ENCODE data around the gene NPAS4.
"Not testable (repeated sequence)": the region's sequence is repeated elsewhere in the genome, so short reads cannot be mapped to it uniquely, and the experiment has no call there.

The NPAS4 gene

DNA sequence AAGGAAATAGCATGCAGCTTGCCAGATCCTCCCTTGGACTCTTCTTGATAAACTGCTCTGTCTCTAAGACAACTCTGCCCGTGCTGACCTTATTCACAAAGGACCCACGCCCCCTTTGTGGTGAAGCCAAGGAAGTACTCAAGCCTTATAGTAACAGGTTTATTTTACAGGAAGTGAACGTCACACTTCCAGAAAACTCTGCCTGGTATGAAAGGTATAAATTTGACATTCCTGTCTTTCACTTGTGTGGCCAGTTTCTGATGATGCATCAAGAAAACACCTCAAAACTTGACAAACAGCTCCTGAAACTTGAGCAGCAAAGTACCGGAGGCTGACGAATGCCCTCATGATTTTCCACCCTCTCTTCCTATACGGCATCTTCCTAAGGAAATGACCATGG is 33.4 kb downstream of the NPAS4 start:
- DNase-seq (ENCODE audit: low read depth, low spot score), result no peak

- no peak for DNase-seq (ENCODE audit: low read depth, low spot score)
Observed at GRCh38 chr11:66454828-66455227, 34.0 kb downstream of the NPAS4 start.

GRCh38 chr11:66457826-66458225 is 37.0 kb downstream of the NPAS4 start:
- DNase-seq (ENCODE audit: low read depth, low spot score), result no peak

- DNase-seq (ENCODE audit: low read depth, low spot score), result no peak
Observed at GRCh38 chr11:66459138-66459778, 38.4 kb downstream of the NPAS4 start.

- no peak for DNase-seq (ENCODE audit: low read depth, low spot score)
Observed at GRCh38 chr11:66462010-66462409, 41.2 kb downstream of the NPAS4 start.

- no peak for DNase-seq (ENCODE audit: low read depth, low spot score)
Observed at GRCh38 chr11:66462911-66463310, 42.1 kb downstream of the NPAS4 start.

DNA sequence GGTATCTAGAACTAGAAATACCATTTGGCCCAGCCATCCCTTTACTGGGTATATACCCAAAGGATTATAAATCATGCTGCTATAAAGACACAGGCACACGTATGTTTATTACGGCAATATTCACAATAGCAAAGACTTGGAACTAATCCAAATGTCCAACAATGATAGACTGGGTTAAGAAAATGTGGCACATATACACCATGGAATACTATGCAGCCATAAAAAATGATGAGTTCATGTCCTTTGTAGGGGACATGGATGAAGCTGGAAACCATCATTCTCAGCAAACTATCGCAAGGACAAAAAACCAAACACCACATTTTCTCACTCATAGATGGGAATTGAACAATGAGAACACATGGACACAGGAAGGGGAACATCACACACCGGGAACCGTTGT is 43.3 kb downstream of the NPAS4 start:
- DNase-seq (ENCODE audit: low read depth, low spot score), result not testable (repeated sequence)

GRCh38 chr11:66464916-66465315 is 44.1 kb downstream of the NPAS4 start:
- DNase-seq (ENCODE audit: low read depth, low spot score), result no peak

DNA sequence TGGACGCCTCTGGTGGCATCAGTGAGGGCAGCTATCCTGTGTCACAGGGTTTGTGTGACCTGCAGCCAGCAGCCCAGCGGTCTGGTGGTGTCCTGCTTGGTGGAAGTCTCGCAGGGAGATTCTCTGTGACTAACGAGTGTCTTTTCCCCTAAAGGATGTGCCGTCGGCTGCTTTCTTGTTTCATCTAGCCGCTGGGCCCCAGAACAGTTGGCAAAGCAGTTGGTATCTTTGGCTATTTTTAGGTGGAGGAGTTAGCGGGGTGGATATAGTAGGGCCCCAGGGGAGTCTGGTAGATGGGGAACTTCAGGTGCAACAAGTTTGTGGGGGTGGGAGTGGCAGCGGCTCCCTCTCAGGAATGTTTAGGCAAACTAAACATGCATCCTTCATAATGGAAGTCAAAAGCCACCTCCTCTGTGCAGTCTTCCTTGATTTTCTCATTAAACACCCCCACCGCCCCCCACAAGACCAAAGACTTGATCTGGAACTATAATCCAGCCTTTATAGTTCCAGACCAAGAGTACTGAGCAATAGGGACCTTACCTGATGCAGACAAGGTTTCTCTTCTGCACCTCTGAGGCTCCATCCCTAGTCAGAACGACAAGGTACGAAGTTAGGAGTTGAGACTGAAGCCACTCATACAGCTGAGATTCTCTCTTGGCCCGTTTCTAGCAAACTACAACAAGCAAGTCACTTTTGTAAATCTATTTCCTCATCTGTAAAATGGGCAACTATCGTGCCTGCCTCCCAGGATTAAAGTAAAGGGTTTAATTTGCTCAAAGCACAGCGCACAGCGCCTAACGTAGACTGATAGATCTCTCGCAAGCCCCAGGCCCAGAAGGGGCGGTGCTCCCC is 44.8 kb downstream of the NPAS4 start:
- DNase-seq (ENCODE audit: low read depth, low spot score), result no peak

GRCh38 chr11:66466225-66467033 is 45.6 kb downstream of the NPAS4 start, which contains the start of gene PELI3:
Gene PELI3, plus strand, starts transcription at chr11:66466905. Its CDS starts 1,224 bp downstream, at chr11:66468129.
- DNase-seq (ENCODE audit: low read depth, low spot score), result peak; percentile 65

DNA sequence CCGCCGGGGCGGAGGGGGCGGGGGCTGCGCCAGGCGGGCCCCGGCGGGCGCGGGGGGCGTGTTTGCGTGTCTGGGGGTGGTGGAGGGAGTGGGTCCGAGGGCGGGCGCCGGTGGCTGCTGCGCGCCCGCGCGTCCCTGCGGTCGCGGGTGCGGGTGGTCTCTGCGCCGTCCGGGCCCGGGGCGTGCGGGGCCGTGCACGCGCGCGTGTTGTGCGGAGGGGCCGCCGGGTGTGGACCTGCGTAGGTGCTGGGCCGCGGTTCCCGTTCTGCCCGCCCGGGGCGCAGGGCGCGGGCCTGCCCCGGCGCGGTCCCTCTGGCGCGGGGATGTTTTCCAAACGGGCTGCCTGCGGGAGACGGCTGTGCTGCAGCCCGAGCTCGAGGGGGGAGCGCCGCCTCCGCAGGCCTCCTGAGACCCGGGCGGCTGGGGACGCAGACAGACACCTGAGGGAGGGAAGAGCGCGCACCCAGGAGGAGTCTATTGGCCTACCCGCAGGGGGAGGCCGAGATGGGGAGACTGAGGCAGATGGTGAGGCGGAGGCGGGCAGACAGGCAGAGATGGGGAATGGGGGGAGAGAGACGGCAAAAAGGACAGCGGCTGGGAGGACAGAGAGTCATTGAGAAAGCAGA is 46.3 kb downstream of the NPAS4 start:
- no peak for DNase-seq (ENCODE audit: low read depth, low spot score)

DNA sequence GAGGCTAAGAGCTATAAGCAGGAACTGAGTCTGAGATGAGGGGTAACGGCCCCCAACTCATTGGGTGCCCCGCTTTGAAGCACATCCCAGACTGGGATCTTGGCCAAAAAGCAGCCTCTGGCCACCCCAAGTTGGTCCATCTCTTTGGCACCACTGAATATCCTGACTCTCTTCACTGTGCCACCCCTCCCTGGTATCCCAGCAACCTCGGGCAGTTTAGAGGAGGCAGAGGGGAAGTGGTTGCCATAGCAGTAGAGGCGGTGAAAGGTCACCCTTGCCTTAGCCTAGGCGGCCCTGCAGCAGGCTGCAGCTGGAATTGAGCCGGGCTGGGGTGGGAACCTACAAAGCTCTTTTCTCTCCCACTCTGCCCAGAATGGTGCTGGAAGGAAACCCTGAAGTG is 46.9 kb downstream of the NPAS4 start:
- DNase-seq (ENCODE audit: low read depth, low spot score), result no peak

DNA sequence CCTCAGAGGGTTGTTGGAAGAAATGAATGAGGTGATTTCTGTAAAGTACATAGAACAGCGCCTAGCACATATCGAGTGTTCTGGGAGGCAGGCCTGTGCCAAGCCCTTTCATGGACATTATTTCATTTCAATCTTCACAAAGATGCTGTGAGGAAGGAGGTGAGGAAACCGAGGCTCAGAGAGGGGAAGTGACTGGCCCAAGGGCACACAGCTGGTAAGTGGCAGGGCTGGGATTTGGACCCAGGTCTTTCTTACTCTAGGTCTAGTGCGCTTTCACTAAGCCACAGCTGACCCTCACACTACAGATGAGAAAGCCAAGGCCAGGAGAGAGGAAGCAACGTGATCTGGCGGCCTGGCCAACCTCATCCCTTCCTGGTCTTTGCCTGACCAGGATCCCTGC is 47.9 kb downstream of the NPAS4 start:
- no peak for DNase-seq (ENCODE audit: low read depth, low spot score)

GRCh38 chr11:66469441-66469840 is 48.6 kb downstream of the NPAS4 start:
- no peak for DNase-seq (ENCODE audit: low read depth, low spot score)

GRCh38 chr11:66470015-66470414 is 49.2 kb downstream of the NPAS4 start:
- DNase-seq (ENCODE audit: low read depth, low spot score), result no peak

DNA sequence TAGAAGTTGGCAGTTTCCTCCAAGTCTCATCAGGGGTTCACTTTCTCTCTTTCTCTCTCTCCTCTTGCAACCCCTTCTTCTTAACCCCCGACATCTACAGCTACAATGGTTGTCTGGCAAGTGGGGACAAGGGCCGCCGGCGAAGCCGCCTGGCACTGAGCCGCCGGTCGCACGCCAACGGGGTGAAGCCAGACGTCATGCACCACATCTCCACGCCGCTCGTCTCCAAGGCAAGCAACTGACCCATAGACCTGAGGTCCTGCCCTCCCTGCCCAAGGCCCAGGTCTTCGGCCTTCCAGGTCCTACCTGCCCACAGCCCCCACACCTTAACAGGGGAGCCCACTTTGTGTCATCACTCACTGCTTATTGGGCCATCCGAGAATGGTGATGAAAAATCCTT is 50.3 kb downstream of the NPAS4 start:
- no peak for DNase-seq (ENCODE audit: low read depth, low spot score)

GRCh38 chr11:66472054-66472453 is 51.2 kb downstream of the NPAS4 start:
- no peak for DNase-seq (ENCODE audit: low read depth, low spot score)

GRCh38 chr11:66473167-66473566 is 52.3 kb downstream of the NPAS4 start:
- DNase-seq (ENCODE audit: low read depth, low spot score), result no peak

DNA sequence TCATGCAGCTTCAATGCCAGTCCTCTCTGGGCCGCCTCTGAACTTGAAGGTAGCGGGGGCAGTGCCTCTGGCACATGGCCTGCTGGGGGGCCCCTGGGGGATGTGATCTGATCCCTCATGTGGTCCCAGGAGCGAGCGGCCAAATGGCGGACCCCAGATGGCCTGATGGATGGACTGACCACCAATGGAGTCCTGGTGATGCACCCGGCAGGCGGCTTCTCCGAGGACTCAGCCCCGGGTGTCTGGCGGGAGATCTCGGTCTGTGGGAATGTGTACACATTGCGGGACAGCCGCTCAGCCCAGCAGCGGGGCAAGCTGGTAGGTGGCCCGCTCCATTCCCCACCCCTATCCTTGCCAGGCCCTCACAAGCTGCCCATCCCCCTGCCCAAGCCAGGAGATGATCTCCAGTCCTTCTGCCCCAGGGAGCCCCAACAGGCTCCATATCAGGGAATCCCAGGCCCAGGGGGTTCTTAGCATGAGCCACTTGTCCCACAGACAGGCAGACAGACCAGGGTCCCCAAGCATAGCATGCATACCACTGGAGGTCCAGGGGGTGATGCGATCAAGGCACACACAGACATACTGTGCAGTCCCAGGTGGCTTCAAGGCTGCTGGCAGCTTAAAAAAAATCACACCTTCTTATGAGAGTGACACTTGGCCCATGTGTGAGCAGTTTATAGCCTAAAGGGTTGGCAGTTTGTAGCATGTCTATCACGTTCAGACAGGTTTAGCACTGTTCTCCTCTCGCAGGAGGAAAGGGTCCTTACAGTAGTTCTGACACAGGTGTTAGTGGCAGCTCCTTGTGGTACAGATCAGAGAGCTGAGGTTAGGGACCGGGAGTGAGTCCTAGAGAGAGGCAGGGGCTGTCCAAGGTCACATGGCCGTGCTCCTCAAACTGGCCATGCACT is 53.0 kb downstream of the NPAS4 start:
- DNase-seq (ENCODE audit: low read depth, low spot score), result no peak

- no peak for DNase-seq (ENCODE audit: low read depth, low spot score)
Observed at GRCh38 chr11:66475349-66476172, 54.7 kb downstream of the NPAS4 start.

Measured in brain pericyte (primary cell).